Neural cell (in vitro differentiated cells): ENCODE results near the gene FFAR2. TPM values are rescaled to one million over a fixed set of nuclear protein-coding genes. Genes with fewer than 3 reads are reported as not detected.

Experiments
- H2AFZ ChIP-seq: fragments of 200-600, 300-800 bp; sonication (generic), shearing (Covaris generic); 2 replicates; pipeline ENCODE4 v1.6.0; 2014; ENCODE audit warnings: low read depth, mild to moderate bottlenecking, antibody characterized with exemption, low read length, moderate library complexity
- H3F3A ChIP-seq: fragments of 200-600 bp; shearing (Covaris generic); 2 replicates; pipeline ENCODE4 v1.6.1; 2016; ENCODE audit warnings: mild to moderate bottlenecking, moderate library complexity, mixed read lengths, antibody characterized with exemption, low read length; ENCODE audit not compliant: insufficient read depth, poor library complexity, severe bottlenecking
- H3K27ac ChIP-seq: fragments of 200-600, 300-800 bp; sonication (generic), shearing (Covaris generic); 2 replicates; pipeline ENCODE4 v1.5.1; 2014; ENCODE audit warnings: mild to moderate bottlenecking, low read length, moderate library complexity
- H3K27me3 ChIP-seq: fragments of 300-800, 200-600 bp; sonication (generic), shearing (Covaris generic); 2 replicates; pipeline ENCODE4 v1.6.0; 2014; ENCODE audit warnings: mild to moderate bottlenecking, low read depth, low read length, moderate library complexity; ENCODE audit not compliant: insufficient read depth
- H3K36me3 ChIP-seq: fragments of 300-800, 200-600 bp; sonication (generic), shearing (Covaris generic); 2 replicates; pipeline ENCODE4 v1.5.1; 2014; ENCODE audit warnings: mild to moderate bottlenecking, antibody characterized with exemption, low read length, moderate library complexity; ENCODE audit not compliant: insufficient read depth
- H3K4me2 ChIP-seq: fragments of 300-800, 200-600 bp; sonication (generic), shearing (Covaris generic); 2 replicates; pipeline ENCODE4 v1.6.0; 2014; ENCODE audit warnings: mild to moderate bottlenecking, low read length
- H3K4me3 ChIP-seq: fragments of 300-800, 200-600 bp; sonication (generic), shearing (Covaris generic); 2 replicates; pipeline ENCODE4 v1.5.1; 2014; ENCODE audit warnings: mild to moderate bottlenecking, low read length, moderate library complexity
- H3K79me2 ChIP-seq: fragments of 200-600 bp; shearing (Covaris generic); replicated peaks from 2 replicates; pipeline ENCODE4 v1.6.0; 2014; ENCODE audit warnings: mild to moderate bottlenecking, low read length, moderate library complexity; ENCODE audit not compliant: insufficient read depth
- H3K9ac ChIP-seq: fragments of 300-800, 200-600 bp; sonication (generic), shearing (Covaris generic); 2 replicates; pipeline ENCODE4 v1.6.1; 2016; ENCODE audit warnings: mild to moderate bottlenecking, low read length, mixed read lengths
- H3K9me2 ChIP-seq: fragments of 200-600 bp; shearing (Covaris generic); 2 replicates; pipeline ENCODE4 v1.6.1; 2016; ENCODE audit warnings: mild to moderate bottlenecking, low read length, mixed read lengths; ENCODE audit not compliant: insufficient read depth
- H3K9me3 ChIP-seq: fragments of 200-600, 300-800 bp; sonication (generic), shearing (Covaris generic); 2 replicates; pipeline ENCODE4 v1.6.1; 2016; ENCODE audit warnings: mild to moderate bottlenecking, mixed run types, low read length, moderate library complexity, mixed read lengths
- H4K20me1 ChIP-seq: fragments of 200-600 bp; shearing (Covaris generic); 2 replicates; pipeline ENCODE4 v1.6.1; 2016; ENCODE audit warnings: mild to moderate bottlenecking, mixed run types; ENCODE audit not compliant: insufficient read depth
- EP300 ChIP-seq: fragments of 450-650 bp; conservative IDR thresholded peaks from 2 replicates; pipeline ENCODE4 v1.6.1; 2014; ENCODE audit warnings: antibody characterized with exemption, mild to moderate bottlenecking, moderate library complexity; ENCODE audit not compliant: poor library complexity, severe bottlenecking
- EZH2 ChIP-seq: fragments of 200-600, 300-800 bp; shearing (Covaris generic), sonication (generic); IDR thresholded peaks from 2 replicates; pipeline ENCODE4 v1.6.1; 2014; ENCODE audit warnings: antibody characterized with exemption, low read length, borderline replicate concordance, mild to moderate bottlenecking; ENCODE audit not compliant: insufficient read depth, poor library complexity, severe bottlenecking
- MXI1 ChIP-seq: fragments of 450-650 bp; conservative IDR thresholded peaks from 2 replicates; pipeline ENCODE4 v1.6.1; 2014; ENCODE audit warnings: antibody characterized with exemption, mild to moderate bottlenecking; ENCODE audit not compliant: poor library complexity, severe bottlenecking
- POLR2AphosphoS5 ChIP-seq: IDR thresholded peaks from 2 replicates; pipeline ENCODE4 v1.6.1; 2012
- RAD21 ChIP-seq: fragments of 450-650 bp; conservative IDR thresholded peaks from 2 replicates; pipeline ENCODE4 v1.6.1; 2014; ENCODE audit warnings: antibody characterized with exemption, mild to moderate bottlenecking, moderate library complexity
- SMC3 ChIP-seq: fragments of 450-650 bp; conservative IDR thresholded peaks from 2 replicates; pipeline ENCODE4 v1.6.1; 2014; ENCODE audit warnings: antibody characterized with exemption, mild to moderate bottlenecking, moderate library complexity; ENCODE audit not compliant: poor library complexity
- TAF1 ChIP-seq: IDR thresholded peaks from 2 replicates; pipeline ENCODE4 v1.6.1; 2012; ENCODE audit warnings: low read depth
- polyA plus RNA-seq: library from polyadenylated mRNA; depleted of rRNA; stranded (reverse); fragments of >200 nt; gene quantifications from 2 replicates; pipeline ENCODE4 v1.2.3, GENCODE V29; 2014
- TF ChIP-seq, protein P1 (sequence below): fragments of 450-650 bp; IDR thresholded peaks from 2 replicates; pipeline ENCODE4 v1.5.1; 2014; ENCODE audit warnings: antibody characterized with exemption, mild to moderate bottlenecking, moderate library complexity; ENCODE audit not compliant: poor library complexity, severe bottlenecking
- TF ChIP-seq, protein P2 (sequence below): IDR thresholded peaks from 2 replicates; pipeline ENCODE4 v1.6.1; 2012; ENCODE audit warnings: borderline replicate concordance

FFAR2 gene
- polyA plus RNA-seq, 1 donor from 2014 or later, result not detected

DNA sequence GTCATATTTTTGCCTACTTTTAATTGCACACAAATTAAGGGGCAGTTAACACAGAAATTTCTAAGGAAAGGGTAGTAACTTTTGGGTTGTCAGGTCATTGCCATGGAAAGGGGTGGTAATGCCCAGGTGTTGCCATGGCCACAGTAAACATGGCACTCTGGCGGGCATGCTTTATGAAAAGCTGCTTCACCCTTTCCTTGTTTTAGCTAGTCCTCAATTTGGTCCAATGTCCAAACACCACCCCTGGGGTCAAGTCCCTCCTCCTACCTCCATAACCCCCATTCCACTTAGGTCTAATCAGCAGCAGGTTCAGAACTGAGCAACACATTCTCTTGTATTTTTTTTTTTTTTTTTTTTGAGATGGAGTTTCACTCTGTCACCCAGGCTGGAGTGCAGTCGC, 6.6 kb downstream of the FFAR2 start:
- H3K4me2 ChIP-seq, result no peak overlapping the region
- H2AFZ ChIP-seq, result no peak overlapping the region
- H3K9me2 ChIP-seq, result no peaks in the 10 kb centered on the region
- H4K20me1 ChIP-seq, result no peaks in the 10 kb centered on the region
- H3K27ac ChIP-seq, result no peak overlapping the region
- no peak overlapping the region for H3K9ac ChIP-seq
- no peaks in the 10 kb centered on the region for H3K27me3 ChIP-seq
- H3F3A ChIP-seq, result no peaks in the 10 kb centered on the region
- no peaks in the 10 kb centered on the region for H3K79me2 ChIP-seq
- no peaks in the 10 kb centered on the region for H3K9me3 ChIP-seq
- TF ChIP-seq RAD21 (no peak), POLR2AphosphoS5 (no peak), TAF1 (no peak), MXI1 (no peak), EP300 (no peak), EZH2 (no peak)
- TF ChIP-seq, protein P1, sequence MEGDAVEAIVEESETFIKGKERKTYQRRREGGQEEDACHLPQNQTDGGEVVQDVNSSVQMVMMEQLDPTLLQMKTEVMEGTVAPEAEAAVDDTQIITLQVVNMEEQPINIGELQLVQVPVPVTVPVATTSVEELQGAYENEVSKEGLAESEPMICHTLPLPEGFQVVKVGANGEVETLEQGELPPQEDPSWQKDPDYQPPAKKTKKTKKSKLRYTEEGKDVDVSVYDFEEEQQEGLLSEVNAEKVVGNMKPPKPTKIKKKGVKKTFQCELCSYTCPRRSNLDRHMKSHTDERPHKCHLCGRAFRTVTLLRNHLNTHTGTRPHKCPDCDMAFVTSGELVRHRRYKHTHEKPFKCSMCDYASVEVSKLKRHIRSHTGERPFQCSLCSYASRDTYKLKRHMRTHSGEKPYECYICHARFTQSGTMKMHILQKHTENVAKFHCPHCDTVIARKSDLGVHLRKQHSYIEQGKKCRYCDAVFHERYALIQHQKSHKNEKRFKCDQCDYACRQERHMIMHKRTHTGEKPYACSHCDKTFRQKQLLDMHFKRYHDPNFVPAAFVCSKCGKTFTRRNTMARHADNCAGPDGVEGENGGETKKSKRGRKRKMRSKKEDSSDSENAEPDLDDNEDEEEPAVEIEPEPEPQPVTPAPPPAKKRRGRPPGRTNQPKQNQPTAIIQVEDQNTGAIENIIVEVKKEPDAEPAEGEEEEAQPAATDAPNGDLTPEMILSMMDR, result no peak
- TF ChIP-seq, protein P2, sequence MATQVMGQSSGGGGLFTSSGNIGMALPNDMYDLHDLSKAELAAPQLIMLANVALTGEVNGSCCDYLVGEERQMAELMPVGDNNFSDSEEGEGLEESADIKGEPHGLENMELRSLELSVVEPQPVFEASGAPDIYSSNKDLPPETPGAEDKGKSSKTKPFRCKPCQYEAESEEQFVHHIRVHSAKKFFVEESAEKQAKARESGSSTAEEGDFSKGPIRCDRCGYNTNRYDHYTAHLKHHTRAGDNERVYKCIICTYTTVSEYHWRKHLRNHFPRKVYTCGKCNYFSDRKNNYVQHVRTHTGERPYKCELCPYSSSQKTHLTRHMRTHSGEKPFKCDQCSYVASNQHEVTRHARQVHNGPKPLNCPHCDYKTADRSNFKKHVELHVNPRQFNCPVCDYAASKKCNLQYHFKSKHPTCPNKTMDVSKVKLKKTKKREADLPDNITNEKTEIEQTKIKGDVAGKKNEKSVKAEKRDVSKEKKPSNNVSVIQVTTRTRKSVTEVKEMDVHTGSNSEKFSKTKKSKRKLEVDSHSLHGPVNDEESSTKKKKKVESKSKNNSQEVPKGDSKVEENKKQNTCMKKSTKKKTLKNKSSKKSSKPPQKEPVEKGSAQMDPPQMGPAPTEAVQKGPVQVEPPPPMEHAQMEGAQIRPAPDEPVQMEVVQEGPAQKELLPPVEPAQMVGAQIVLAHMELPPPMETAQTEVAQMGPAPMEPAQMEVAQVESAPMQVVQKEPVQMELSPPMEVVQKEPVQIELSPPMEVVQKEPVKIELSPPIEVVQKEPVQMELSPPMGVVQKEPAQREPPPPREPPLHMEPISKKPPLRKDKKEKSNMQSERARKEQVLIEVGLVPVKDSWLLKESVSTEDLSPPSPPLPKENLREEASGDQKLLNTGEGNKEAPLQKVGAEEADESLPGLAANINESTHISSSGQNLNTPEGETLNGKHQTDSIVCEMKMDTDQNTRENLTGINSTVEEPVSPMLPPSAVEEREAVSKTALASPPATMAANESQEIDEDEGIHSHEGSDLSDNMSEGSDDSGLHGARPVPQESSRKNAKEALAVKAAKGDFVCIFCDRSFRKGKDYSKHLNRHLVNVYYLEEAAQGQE, result no peak
- H3K4me3 ChIP-seq, result no peak overlapping the region
- H3K36me3 ChIP-seq, result no peaks in the 10 kb centered on the region

DNA sequence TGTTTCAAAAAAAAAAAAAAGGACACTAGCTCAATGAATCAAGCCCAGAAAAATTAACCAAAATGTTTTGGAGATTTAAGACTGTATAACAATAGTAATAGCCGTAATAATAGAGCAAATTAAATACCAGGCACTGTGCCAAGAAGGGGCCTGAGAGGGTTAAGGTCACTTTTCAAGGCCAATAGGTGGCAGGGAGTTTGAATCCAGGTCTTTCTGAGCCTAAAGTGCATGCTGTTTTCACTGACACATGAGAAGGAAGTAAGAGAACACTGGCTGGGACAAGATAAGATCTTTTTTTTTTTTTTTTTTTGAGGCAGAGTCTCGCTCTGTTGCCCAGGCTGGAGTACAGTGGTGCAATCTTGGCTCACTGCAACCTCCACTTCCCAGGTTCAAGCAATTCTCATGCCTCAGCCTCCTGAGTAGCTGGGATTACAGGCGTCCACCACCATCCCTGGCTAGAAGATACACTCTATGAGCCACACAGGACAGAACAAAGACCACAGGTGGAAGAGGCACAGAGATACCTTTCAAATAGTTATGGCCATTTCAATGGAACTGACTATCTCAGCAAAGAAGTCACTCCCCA, 7.7 kb downstream of the FFAR2 start:
- H3K9ac ChIP-seq, result no peak overlapping the region
- no peak for TF ChIP-seq POLR2AphosphoS5
- no peak for TF ChIP-seq MXI1
- TF ChIP-seq TAF1, result no peak
- TF ChIP-seq RAD21, result no peak
- no peak for TF ChIP-seq EP300
- TF ChIP-seq SMC3, result no peak
- TF ChIP-seq, protein P1, result no peak
- TF ChIP-seq, protein P2, result no peak
- no peak for TF ChIP-seq EZH2
- no peaks in the 10 kb centered on the region for H3K9me3 ChIP-seq
- H3F3A ChIP-seq, result no peaks in the 10 kb centered on the region
- H3K36me3 ChIP-seq, result no peaks in the 10 kb centered on the region
- H3K27me3 ChIP-seq, result no peaks in the 10 kb centered on the region
- no peak overlapping the region for H3K4me2 ChIP-seq
- no peak overlapping the region for H3K4me3 ChIP-seq
- H4K20me1 ChIP-seq, result no peaks in the 10 kb centered on the region
- no peak overlapping the region for H3K27ac ChIP-seq
- no peaks in the 10 kb centered on the region for H3K79me2 ChIP-seq
- H2AFZ ChIP-seq, result no peak overlapping the region
- no peaks in the 10 kb centered on the region for H3K9me2 ChIP-seq
